Keratinocyte (primary cell): Measurements from ENCODE around the gene SLC19A3.

ENCODE experiments used
- EZH2 ChIP-seq: IDR thresholded peaks from one replicate; pipeline ENCODE4 v1.6.1; 2012; ENCODE audit warnings: inconsistent platforms, mild to moderate bottlenecking, low read length, moderate library complexity
- TF ChIP-seq, protein P1 (sequence below), 3 experiments: IDR thresholded peaks in 1 of 3; conservative IDR thresholded peaks in 1 of 3; optimal IDR thresholded peaks in 1 of 3; 2 replicates in 2 of 3; 3 replicates in 1 of 3; pipeline versions ENCODE3 to v1.5.1; 2011; ENCODE audit warnings: low read length in 3 of 3, mild to moderate bottlenecking in 3 of 3, moderate library complexity in 2 of 3, control low read depth in 1 of 3, inconsistent platforms in 1 of 3; ENCODE audit not compliant: insufficient read depth in 2 of 3; ENCODE audit errors: extremely low read depth in 1 of 3

DNA sequence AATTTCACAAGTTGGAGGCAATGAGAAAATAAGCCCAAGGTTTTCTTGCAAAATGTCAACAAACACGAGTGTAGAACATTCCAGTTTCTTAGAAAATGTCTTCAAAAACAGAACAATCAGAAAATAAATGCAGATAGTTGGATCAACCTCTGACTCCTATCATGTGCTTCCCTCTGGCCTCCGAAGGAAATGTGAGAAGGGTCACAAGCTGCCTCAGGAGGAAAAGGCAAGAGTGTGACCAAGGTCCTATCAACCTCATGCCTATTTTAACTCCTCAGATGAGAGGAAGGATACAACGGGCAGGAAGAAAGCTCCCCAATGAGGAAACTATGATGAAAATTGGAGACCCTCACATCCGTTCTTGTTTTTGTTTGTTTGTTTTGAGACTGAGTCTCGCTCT lies 43.3 kb downstream of the SLC19A3 start:
- TF ChIP-seq, protein P1, sequence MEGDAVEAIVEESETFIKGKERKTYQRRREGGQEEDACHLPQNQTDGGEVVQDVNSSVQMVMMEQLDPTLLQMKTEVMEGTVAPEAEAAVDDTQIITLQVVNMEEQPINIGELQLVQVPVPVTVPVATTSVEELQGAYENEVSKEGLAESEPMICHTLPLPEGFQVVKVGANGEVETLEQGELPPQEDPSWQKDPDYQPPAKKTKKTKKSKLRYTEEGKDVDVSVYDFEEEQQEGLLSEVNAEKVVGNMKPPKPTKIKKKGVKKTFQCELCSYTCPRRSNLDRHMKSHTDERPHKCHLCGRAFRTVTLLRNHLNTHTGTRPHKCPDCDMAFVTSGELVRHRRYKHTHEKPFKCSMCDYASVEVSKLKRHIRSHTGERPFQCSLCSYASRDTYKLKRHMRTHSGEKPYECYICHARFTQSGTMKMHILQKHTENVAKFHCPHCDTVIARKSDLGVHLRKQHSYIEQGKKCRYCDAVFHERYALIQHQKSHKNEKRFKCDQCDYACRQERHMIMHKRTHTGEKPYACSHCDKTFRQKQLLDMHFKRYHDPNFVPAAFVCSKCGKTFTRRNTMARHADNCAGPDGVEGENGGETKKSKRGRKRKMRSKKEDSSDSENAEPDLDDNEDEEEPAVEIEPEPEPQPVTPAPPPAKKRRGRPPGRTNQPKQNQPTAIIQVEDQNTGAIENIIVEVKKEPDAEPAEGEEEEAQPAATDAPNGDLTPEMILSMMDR (optimal IDR thresholded peaks at IDR 0.05 in 1 of 3, IDR thresholded peaks at IDR 0.05 in 1 of 3, conservative IDR thresholded peaks at IDR 0.05 in 1 of 3; ENCODE audit: extremely low read depth in 1 of 3, insufficient read depth in 2 of 3, low read length in 3 of 3), result no peak
- no peak for TF ChIP-seq EZH2
